ENCODE measurements around the gene SERINC2.

SERINC2 gene

DNA sequence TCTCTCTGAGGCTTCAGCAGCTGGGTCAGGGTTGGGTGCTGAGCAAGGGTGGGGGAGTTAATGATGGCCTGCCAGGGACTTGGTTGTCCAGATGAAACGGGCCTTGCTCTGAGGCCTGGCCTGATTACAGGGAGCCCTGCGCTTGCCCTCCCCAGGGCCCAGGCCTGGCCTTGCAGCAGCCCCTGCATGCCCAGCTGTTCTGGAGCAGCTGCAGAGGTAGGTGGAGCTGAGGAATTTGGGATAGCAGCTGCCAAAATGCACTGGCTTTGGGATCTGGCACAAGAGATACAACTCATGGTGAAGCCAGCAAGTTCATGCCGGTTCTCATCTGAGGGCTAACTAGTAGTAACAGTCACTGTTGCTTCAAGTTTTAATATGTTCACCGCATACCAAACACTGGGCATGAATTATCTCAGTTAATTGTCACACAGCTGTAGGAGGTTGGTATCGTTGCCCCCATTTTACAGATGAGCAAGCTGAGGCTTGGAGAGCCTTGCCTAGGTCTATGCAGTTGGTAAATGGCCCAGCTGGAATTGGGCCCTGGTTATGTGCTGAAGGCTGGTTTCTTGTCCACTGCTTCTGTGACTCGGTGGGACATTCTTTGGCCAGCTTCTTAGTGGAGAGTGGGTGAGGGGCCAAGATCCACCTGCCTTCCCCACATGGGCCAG lies 7.3 kb upstream of the SERINC2 start:
- no peaks in the 10 kb centered on the region for H3K27me3 ChIP-seq (ENCODE audit: control insufficient read depth, insufficient read depth, low read length)
- H3K4me1 ChIP-seq: no peaks in the 10 kb centered on the region
- no peak overlapping the region for H3K4me3 ChIP-seq (ENCODE audit: low read depth, low read length)
- TF ChIP-seq, protein P1, sequence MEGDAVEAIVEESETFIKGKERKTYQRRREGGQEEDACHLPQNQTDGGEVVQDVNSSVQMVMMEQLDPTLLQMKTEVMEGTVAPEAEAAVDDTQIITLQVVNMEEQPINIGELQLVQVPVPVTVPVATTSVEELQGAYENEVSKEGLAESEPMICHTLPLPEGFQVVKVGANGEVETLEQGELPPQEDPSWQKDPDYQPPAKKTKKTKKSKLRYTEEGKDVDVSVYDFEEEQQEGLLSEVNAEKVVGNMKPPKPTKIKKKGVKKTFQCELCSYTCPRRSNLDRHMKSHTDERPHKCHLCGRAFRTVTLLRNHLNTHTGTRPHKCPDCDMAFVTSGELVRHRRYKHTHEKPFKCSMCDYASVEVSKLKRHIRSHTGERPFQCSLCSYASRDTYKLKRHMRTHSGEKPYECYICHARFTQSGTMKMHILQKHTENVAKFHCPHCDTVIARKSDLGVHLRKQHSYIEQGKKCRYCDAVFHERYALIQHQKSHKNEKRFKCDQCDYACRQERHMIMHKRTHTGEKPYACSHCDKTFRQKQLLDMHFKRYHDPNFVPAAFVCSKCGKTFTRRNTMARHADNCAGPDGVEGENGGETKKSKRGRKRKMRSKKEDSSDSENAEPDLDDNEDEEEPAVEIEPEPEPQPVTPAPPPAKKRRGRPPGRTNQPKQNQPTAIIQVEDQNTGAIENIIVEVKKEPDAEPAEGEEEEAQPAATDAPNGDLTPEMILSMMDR (IDR thresholded peaks at IDR 0.05): no peak
- no peak overlapping the region for H2AFZ ChIP-seq
- no peak overlapping the region for H3K4me2 ChIP-seq (ENCODE audit: low read length)
- H3K27ac ChIP-seq: no peak overlapping the region
- no peaks in the 10 kb centered on the region for H3K79me2 ChIP-seq
- H3K9me3 ChIP-seq (ENCODE audit: control insufficient read depth, low read length): no peaks in the 10 kb centered on the region
- H3K9ac ChIP-seq: no peak overlapping the region
- no peaks in the 10 kb centered on the region for H3K36me3 ChIP-seq (ENCODE audit: control insufficient read depth, insufficient read depth, low read length)

GRCh38 chr1:31407029-31407626 lies 5.9 kb upstream of the SERINC2 start:
- no peaks in the 10 kb centered on the region for H3K27me3 ChIP-seq (ENCODE audit: control insufficient read depth, insufficient read depth, low read length)
- no peak overlapping the region for H2AFZ ChIP-seq
- no peak overlapping the region for H3K4me2 ChIP-seq (ENCODE audit: low read length)
- no peak overlapping the region for H3K27ac ChIP-seq
- no peak overlapping the region for H3K9ac ChIP-seq
- H3K4me3 ChIP-seq (ENCODE audit: low read depth, low read length): no peak overlapping the region
- no peaks in the 10 kb centered on the region for H3K79me2 ChIP-seq
- no peaks in the 10 kb centered on the region for H3K4me1 ChIP-seq
- no peaks in the 10 kb centered on the region for H3K9me3 ChIP-seq (ENCODE audit: control insufficient read depth, low read length)
- no peaks in the 10 kb centered on the region for H3K36me3 ChIP-seq (ENCODE audit: control insufficient read depth, insufficient read depth, low read length)
- TF ChIP-seq, protein P1 (IDR thresholded peaks at IDR 0.05): no peak

DNA sequence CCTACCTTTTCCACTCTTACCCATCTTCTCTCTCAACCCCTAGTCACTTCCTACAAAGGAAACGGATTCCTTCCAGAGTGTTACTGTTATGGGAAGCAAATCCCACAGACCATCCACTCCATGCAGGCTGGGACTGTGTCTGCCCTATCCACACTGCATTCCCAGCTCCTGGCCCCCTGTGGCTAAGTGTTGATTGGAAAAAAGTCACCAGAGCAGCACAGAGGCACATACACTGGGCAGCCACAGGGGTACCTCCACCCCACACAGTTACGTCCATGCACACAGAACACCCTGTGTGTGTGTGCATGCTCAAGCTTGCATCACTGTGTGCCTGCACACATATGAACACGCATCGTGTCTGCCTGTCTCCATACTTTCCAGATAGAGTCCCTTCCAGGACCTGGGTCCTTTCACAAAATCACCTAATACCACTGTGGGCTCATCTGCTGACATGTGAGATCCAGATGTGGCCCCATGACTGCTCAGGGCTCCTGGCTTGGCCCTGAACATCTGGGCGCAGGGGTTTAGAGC lies 4.2 kb upstream of the SERINC2 start:
- Histone ChIP-seq H3K4me3 (ENCODE audit: low read depth, low read length) (no peak overlapping the region), H3K79me2 (no peaks in the 10 kb centered on the region), H3K27me3 (ENCODE audit: control insufficient read depth, insufficient read depth, low read length) (no peaks in the 10 kb centered on the region), H3K4me2 (ENCODE audit: low read length) (no peak overlapping the region), H3K9me3 (ENCODE audit: control insufficient read depth, low read length) (no peaks in the 10 kb centered on the region), H3K4me1 (no peaks in the 10 kb centered on the region), H3K27ac (no peak overlapping the region), H3K36me3 (ENCODE audit: control insufficient read depth, insufficient read depth, low read length) (no peaks in the 10 kb centered on the region), H2AFZ (no peak overlapping the region), H3K9ac (no peak overlapping the region)
- TF ChIP-seq, protein P1 (IDR thresholded peaks at IDR 0.05): no peak

DNA sequence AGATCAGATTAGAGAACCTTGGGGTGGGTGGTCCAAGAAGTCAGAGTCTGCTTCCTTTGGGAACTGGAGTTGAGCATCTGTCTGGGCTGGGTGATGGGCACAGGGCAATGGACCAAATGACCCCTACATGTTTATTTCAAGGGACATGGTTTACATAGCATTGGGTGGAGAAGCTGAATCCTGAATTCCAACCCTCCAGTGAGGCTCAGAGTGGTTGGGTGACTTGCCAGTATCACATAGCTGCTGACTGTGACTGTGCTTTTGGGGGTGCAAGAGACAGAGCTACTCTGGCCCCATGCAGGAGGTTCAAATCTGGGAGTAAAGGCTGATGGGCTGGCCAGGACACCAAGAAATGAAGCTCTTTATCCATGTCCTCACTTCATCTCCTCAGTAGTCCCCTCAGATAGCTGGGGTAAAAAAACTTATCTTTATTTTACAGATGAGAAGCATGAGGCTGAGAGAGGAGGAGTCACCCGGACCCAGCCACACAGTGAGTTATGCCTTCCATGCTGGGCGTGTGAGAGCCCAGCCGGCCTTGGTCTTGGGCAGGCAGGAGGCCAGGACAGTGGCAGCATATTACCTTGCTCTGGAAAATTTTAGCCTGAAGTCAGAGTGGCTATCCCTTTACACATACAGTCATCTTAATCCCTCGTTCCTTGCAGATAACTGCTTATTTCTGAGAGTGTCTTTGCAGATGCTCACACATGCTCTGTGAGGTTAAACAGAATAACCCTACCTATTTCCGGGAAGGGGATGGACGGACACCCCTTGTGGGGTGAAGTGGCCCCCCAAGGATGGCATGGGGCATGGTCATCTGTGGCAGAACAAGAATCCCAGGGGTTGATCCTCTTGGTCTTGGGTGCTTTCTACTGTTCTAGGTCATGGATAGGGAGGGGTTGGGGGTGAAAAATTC lies 2.8 kb upstream of the SERINC2 start:
- TF ChIP-seq, protein P1 (IDR thresholded peaks at IDR 0.05): no peak
- H3K9ac ChIP-seq: no peak overlapping the region
- no peaks in the 10 kb centered on the region for H3K79me2 ChIP-seq
- H3K27ac ChIP-seq: no peak overlapping the region
- H3K4me1 ChIP-seq: peaks cover 3% of the 10 kb centered on the region
- no peak overlapping the region for H3K4me3 ChIP-seq (ENCODE audit: low read depth, low read length)
- H3K36me3 ChIP-seq (ENCODE audit: control insufficient read depth, insufficient read depth, low read length): no peaks in the 10 kb centered on the region
- no peak overlapping the region for H2AFZ ChIP-seq
- no peaks in the 10 kb centered on the region for H3K27me3 ChIP-seq (ENCODE audit: control insufficient read depth, insufficient read depth, low read length)
- no peaks in the 10 kb centered on the region for H3K9me3 ChIP-seq (ENCODE audit: control insufficient read depth, low read length)
- H3K4me2 ChIP-seq (ENCODE audit: low read length): no peak overlapping the region
